CD4-positive, alpha-beta T cell (primary cell): ENCODE results near the gene ARHGAP42. TPM values are rescaled to one million over a fixed set of nuclear protein-coding genes. Genes with fewer than 3 reads are reported as not detected.

Experiments
- ATAC-seq: fragments of 200-7000 bp; cut with Tn5 transposase; one replicate; pipeline ENCODE4 v1.10.0; 2022; ENCODE audit warnings: mild to moderate bottlenecking; ENCODE audit not compliant: poor library complexity
- CTCF ChIA-PET: fragments of 350-600 bp; sonication (Branson Sonifier 250); formaldehyde crosslinking; loops from one replicate; lab custom pipeline; 2021; ENCODE audit warnings: antibody characterized with exemption, inconsistent platforms; lab: Charles Lee
- POLR2A ChIA-PET: fragments of 350-600 bp; sonication (Branson Sonifier 250); formaldehyde crosslinking; loops from one replicate; lab custom pipeline; 2021; ENCODE audit warnings: antibody characterized with exemption, inconsistent platforms; lab: Charles Lee
- DNase-seq, 14 experiments: peaks; one replicate each; pipeline ENCODE4 v3.0.0-alpha.2; 2013 to 2020; ENCODE audit warnings: mixed read lengths in 2 of 14
- H3K27ac ChIP-seq, 2 donors: one replicate each; pipeline versions ENCODE4 v1.5.1 to v1.7.0; 2013; ENCODE audit warnings: low read length in 2 of 2, low read depth in 1 of 2, mild to moderate bottlenecking in 1 of 2
- H3K27me3 ChIP-seq, 2 experiments: 1 replicate in 1 of 2; 2 replicates in 1 of 2; pipeline versions ENCODE4 v1.6.1 to v1.7.0; 2013; ENCODE audit warnings: low read length in 2 of 2, control low read depth in 1 of 2, mild to moderate bottlenecking in 1 of 2, moderate library complexity in 1 of 2; ENCODE audit not compliant: insufficient read depth in 2 of 2, control insufficient read depth in 1 of 2
- H3K36me3 ChIP-seq: one replicate; pipeline ENCODE4 v1.6.1; 2013; ENCODE audit warnings: low read length, control low read depth; ENCODE audit not compliant: insufficient read depth
- H3K4me1 ChIP-seq: one replicate; pipeline ENCODE4 v1.6.1; 2013; ENCODE audit warnings: low read length, control low read depth; ENCODE audit not compliant: insufficient read depth
- H3K4me3 ChIP-seq: one replicate; pipeline ENCODE4 v1.5.1; 2013; ENCODE audit warnings: mild to moderate bottlenecking, low read length, moderate library complexity
- H3K9me3 ChIP-seq, 2 experiments: 1 replicate in 1 of 2; 2 replicates in 1 of 2; pipeline versions ENCODE4 v1.6.1 to v1.7.0; 2013; ENCODE audit warnings: low read length in 2 of 2, mild to moderate bottlenecking in 2 of 2, control low read depth in 1 of 2, moderate library complexity in 1 of 2; ENCODE audit not compliant: control insufficient read depth in 1 of 2, insufficient read depth in 1 of 2
- H3K27ac Mint-ChIP-seq: one replicate; pipeline ENCODE4 v1.8.0; 2020; ENCODE audit warnings: mixed read lengths
- H3K27me3 Mint-ChIP-seq: one replicate; pipeline ENCODE4 v1.8.0; 2021; ENCODE audit warnings: mixed read lengths
- H3K36me3 Mint-ChIP-seq: one replicate; pipeline ENCODE4 v1.8.0; 2021; ENCODE audit warnings: low read depth, mixed read lengths
- H3K4me1 Mint-ChIP-seq: one replicate; pipeline ENCODE4 v1.8.0; 2021; ENCODE audit warnings: low read depth, mixed read lengths
- H3K4me3 Mint-ChIP-seq: one replicate; pipeline ENCODE4 v1.8.0; 2020; ENCODE audit warnings: mild to moderate bottlenecking, mixed read lengths
- H3K9me3 Mint-ChIP-seq: one replicate; pipeline ENCODE4 v1.8.0; 2020; ENCODE audit warnings: mixed read lengths
- CTCF ChIP-seq: fragments of 200-600 bp; IDR thresholded peaks from one replicate; pipeline ENCODE4 v1.8.0; 2022; ENCODE audit warnings: antibody characterized with exemption, mild to moderate bottlenecking
- intact Hi-C, 2 experiments: fragments of 100-400 bp; cut with DNase I in 1 of 2; cut with micrococcal nuclease in 1 of 2; formaldehyde crosslinking; loops; one replicate each; pipeline versions ENCODE4 v1.15.1 to v1.9.0; 2023 to 2025; cut with DNase I, micrococcal nuclease
- total RNA-seq, 174 experiments: library from RNA in 2 of 174; stranded (reverse) in 2 of 174; gene quantifications; one replicate each; pipeline ENCODE4 v1.2.3 and lab custom pipeline; 2021 to 2026

ARHGAP42 gene
- total RNA-seq, 2 experiments from 2014 or later: not detected

- no peak for ATAC-seq
- H3K9me3 Mint-ChIP-seq: peaks cover 6% of the 10 kb centered on the region
- POLR2A ChIA-PET: no interaction called here
- Histone ChIP-seq H3K9me3 (peaks cover 14 to 31% of the 10 kb centered on the region in 2 experiments), H3K27me3 (no peaks in the 10 kb centered on the region), H3K27ac (no peak overlapping the region), H3K4me1 (no peaks in the 10 kb centered on the region), H3K36me3 (no peaks in the 10 kb centered on the region), H3K4me3 (no peak overlapping the region)
- no peak for TF ChIP-seq CTCF
- no peak for DNase-seq
- no peak overlapping the region for H3K27ac Mint-ChIP-seq
- intact Hi-C loops: no loop called here
- H3K36me3 Mint-ChIP-seq: no peaks in the 10 kb centered on the region
- no peaks in the 10 kb centered on the region for H3K27me3 Mint-ChIP-seq
- no peak overlapping the region for H3K4me3 Mint-ChIP-seq
- H3K4me1 Mint-ChIP-seq: no peaks in the 10 kb centered on the region
- CTCF ChIA-PET: no interaction called here
Observed at GRCh38 chr11:100752371-100753171, 65.5 kb downstream of the ARHGAP42 start.

- intact Hi-C loops: no loop called here
- ATAC-seq (no peak), DNase-seq (no peak)
- no peak overlapping the region for H3K27ac Mint-ChIP-seq
- peaks cover 6% of the 10 kb centered on the region for H3K9me3 Mint-ChIP-seq
- H3K27me3 Mint-ChIP-seq: no peaks in the 10 kb centered on the region
- H3K4me1 ChIP-seq: no peaks in the 10 kb centered on the region
- no peaks in the 10 kb centered on the region for H3K27me3 ChIP-seq
- no peaks in the 10 kb centered on the region for H3K36me3 ChIP-seq
- no peak overlapping the region for H3K4me3 Mint-ChIP-seq
- no peak for TF ChIP-seq CTCF
- ChIA-PET CTCF (no interaction called here), POLR2A (no interaction called here)
- no peak overlapping the region for H3K27ac ChIP-seq
- no peaks in the 10 kb centered on the region for H3K4me1 Mint-ChIP-seq
- peaks cover 14 to 31% of the 10 kb centered on the region in 2 experiments for H3K9me3 ChIP-seq
- no peak overlapping the region for H3K4me3 ChIP-seq
- no peaks in the 10 kb centered on the region for H3K36me3 Mint-ChIP-seq
Observed at GRCh38 chr11:100753172-100753543, 66.1 kb downstream of the ARHGAP42 start.

- Mint-ChIP-seq H3K9me3 (peaks cover 6% of the 10 kb centered on the region), H3K4me3 (no peak overlapping the region), H3K27me3 (no peaks in the 10 kb centered on the region), H3K4me1 (no peaks in the 10 kb centered on the region), H3K27ac (no peak overlapping the region), H3K36me3 (no peaks in the 10 kb centered on the region)
- Histone ChIP-seq H3K9me3 (peaks cover 14 to 31% of the 10 kb centered on the region in 2 experiments), H3K27me3 (no peaks in the 10 kb centered on the region), H3K4me1 (no peaks in the 10 kb centered on the region), H3K36me3 (no peaks in the 10 kb centered on the region), H3K27ac (no peak overlapping the region), H3K4me3 (no peak overlapping the region)
- intact Hi-C loops: no loop called here
- POLR2A ChIA-PET: no interaction called here
- CTCF ChIA-PET: no interaction called here
- TF ChIP-seq CTCF: no peak
- ATAC-seq (no peak), DNase-seq (no peak)
Observed at GRCh38 chr11:100753571-100753970, 66.5 kb downstream of the ARHGAP42 start.
